Eye (tissue), 1 donor: ENCODE results near the gene IRX6.

Experiments used
- DNase-seq: peaks from one replicate; pipeline ENCODE4 v3.0.0-alpha.2; 2015

The IRX6 gene

GRCh38 chr16:55323637-55324271 lies at the start of gene IRX6:
TSS of gene IRX6 (plus strand) at chr16:55324203. CDS start at chr16:55325092, 889 bp downstream.
- DNase-seq = peak; percentile 88

- no peak for DNase-seq
These were observed 49.6 kb upstream of the IRX6 start for GRCh38 chr16:55274391-55274790.

GRCh38 chr16:55275167-55275566 lies 48.8 kb upstream of the IRX6 start:
- peak; percentile 37 for DNase-seq

GRCh38 chr16:55275869-55276268 lies 48.1 kb upstream of the IRX6 start:
- peak; percentile 10 for DNase-seq

GRCh38 chr16:55277536-55277935 lies 46.5 kb upstream of the IRX6 start:
- DNase-seq = no peak

- no peak for DNase-seq
These were observed 44.4 kb upstream of the IRX6 start for GRCh38 chr16:55279598-55279997.

GRCh38 chr16:55280587-55280986 lies 43.4 kb upstream of the IRX6 start:
- no peak for DNase-seq

GRCh38 chr16:55282441-55282840 lies 41.6 kb upstream of the IRX6 start:
- DNase-seq = no peak

- peak; percentile 38 for DNase-seq
These were observed 39.9 kb upstream of the IRX6 start for GRCh38 chr16:55283812-55284717.

- no peak for DNase-seq
These were observed 39.3 kb upstream of the IRX6 start for GRCh38 chr16:55284718-55285099.

- DNase-seq = no peak
These were observed 38.4 kb upstream of the IRX6 start for GRCh38 chr16:55285586-55285985.

GRCh38 chr16:55289353-55289752 lies 34.6 kb upstream of the IRX6 start:
- no peak for DNase-seq

- DNase-seq = no peak
These were observed 32.2 kb upstream of the IRX6 start for GRCh38 chr16:55291847-55292246.

- no peak for DNase-seq
These were observed 31.5 kb upstream of the IRX6 start for GRCh38 chr16:55292491-55292890.

- no peak for DNase-seq
These were observed 29.9 kb upstream of the IRX6 start for GRCh38 chr16:55294129-55294528.

GRCh38 chr16:55294931-55295342 lies 29.1 kb upstream of the IRX6 start:
- peak; percentile 62 for DNase-seq

- no peak for DNase-seq
These were observed 26.7 kb upstream of the IRX6 start for GRCh38 chr16:55297062-55297909.

GRCh38 chr16:55297910-55298479 lies 26.0 kb upstream of the IRX6 start:
- no peak for DNase-seq

- DNase-seq = no peak
These were observed 22.5 kb upstream of the IRX6 start for GRCh38 chr16:55301385-55302008.

- DNase-seq = no peak
These were observed 21.4 kb upstream of the IRX6 start for GRCh38 chr16:55302635-55303034.

- DNase-seq = no peak
These were observed 15.0 kb upstream of the IRX6 start for GRCh38 chr16:55308973-55309372.

- DNase-seq = no peak
These were observed 1.7 kb upstream of the IRX6 start for GRCh38 chr16:55322327-55322726.
